ENCODE data around the gene PRR5L. TPM values are rescaled to one million over a fixed set of nuclear protein-coding genes. Genes with fewer than 3 reads are reported as not detected.
"Not testable (repeated sequence)": the region's sequence is repeated elsewhere in the genome, so short reads cannot be mapped to it uniquely, and the experiment has no call there.

PRR5L gene

DNA sequence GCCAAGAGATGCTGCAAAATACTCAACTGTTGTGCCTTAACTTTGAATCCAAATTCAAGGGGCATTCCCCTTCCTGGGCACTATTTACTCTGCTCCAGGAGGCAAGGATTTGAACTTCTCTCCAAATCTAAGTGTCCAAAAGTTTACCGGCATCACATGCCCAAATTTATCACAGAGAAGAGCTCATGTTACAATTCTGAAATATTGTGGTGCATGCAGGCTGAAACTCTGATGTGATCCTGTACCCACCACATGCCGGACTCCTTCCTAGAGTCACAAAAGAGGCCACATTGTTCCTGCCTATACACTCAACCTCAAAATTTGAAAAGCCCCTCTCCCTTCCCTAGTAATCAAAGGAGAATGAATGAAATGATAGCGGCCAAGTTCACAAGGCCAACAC, 212.7 kb downstream of the PRR5L start:
- Histone ChIP-seq H3K4me1 (ENCODE audit: control insufficient read depth, insufficient read depth, low read length) (peaks cover 13% of the 10 kb centered on the region), H3K9me3 (replicated peaks; ENCODE audit: low read length) (no peaks in the 10 kb centered on the region), H3K36me3 (ENCODE audit: insufficient read depth, low read length) (no peaks in the 10 kb centered on the region), H3K27me3 (ENCODE audit: control insufficient read depth, insufficient read depth, low read length) (no peaks in the 10 kb centered on the region), H3K4me2 (ENCODE audit: low read length) (peak overlapping the region; percentile 81), H3K9ac (ENCODE audit: low read depth, low read length) (peak overlapping the region; percentile 92), H3K4me3 (ENCODE audit: low read length) (peak overlapping the region; percentile 98)

DNA sequence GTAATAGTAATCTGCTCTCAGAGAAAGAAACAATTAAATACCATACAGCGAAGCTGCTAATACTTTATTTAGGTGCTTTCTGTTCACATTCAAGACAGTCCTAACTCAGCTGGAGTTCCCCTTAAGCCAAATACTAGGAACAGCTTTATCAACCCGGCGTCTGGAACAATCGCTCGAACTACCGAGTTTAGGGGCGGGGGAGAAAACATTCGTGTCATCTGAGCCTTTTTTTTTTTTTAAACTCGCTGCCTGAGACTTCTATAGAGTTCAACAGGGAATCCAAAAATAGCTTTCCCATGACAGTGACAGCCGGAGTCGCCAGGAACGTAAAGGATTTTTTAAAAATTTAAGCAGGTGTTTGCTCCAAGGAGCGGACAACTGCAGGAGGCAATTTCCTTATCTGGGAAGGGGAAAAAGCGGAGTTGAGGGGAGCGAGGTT, 213.1 kb downstream of the PRR5L start:
- Histone ChIP-seq H3K9ac (ENCODE audit: low read depth, low read length) (peak overlapping the region; percentile 92), H3K4me2 (ENCODE audit: low read length) (peak overlapping the region; percentile 81), H3K9me3 (replicated peaks; ENCODE audit: low read length) (no peaks in the 10 kb centered on the region), H3K27me3 (ENCODE audit: control insufficient read depth, insufficient read depth, low read length) (no peaks in the 10 kb centered on the region), H3K36me3 (ENCODE audit: insufficient read depth, low read length) (no peaks in the 10 kb centered on the region), H3K4me3 (ENCODE audit: low read length) (peak overlapping the region; percentile 98), H3K4me1 (ENCODE audit: control insufficient read depth, insufficient read depth, low read length) (peaks cover 13% of the 10 kb centered on the region)

DNA sequence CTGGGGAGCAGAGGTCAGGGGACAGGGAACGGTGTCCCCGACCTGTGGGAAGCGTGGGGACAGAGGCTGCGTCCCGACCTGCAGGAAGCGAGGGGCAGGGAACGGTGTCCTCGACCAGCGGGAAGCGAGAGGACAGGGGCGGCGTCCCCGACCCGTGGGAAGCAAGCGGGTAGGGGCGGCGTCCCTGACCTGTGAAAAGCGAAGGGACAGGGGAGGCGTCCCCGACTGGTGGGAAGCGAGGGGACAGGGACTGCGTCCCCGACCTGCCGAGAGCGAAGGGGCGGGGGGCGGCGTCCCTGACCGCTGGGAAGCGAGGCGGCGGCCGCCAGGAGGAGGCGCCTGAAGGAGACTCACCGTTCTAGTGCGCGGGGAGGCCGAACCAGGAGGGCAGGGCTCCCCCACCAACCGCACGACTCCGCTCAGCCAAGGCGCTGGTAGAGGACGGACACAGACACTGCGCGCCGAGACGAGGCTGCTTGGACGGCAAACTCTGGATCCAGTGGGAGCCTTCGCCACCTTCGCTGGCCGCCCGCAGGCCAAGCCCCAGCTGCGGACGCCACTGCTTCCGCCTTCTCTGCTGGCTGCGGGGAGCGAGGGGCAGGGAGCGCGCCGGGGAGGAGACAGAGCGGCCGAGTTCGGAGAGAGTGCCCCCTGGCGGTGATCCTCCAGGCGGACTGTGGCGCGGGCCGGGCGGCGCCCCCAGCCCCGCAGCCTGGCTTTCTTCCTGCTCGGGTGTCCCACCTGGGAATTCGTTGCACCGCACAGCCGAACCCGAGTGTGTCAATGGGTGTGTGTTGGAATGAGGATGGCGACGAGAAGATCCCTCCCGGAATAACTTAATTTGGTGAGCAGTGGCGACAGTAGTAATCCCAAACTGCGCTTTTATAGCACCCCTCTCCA, 213.9 kb downstream of the PRR5L start, which contains the start of gene TRAF6:
TSS of gene TRAF6 (minus strand) at position 579 of the 900 bp plus-strand sequence. CDS start 8,757 bp downstream, outside the sequence.
- Histone ChIP-seq H3K27me3 (ENCODE audit: control insufficient read depth, insufficient read depth, low read length) (no peaks in the 10 kb centered on the region), H3K4me2 (ENCODE audit: low read length) (peak within 1 kb of the TSS; percentile 81), H3K4me1 (ENCODE audit: control insufficient read depth, insufficient read depth, low read length) (peaks cover 13% of the 10 kb centered on the region), H3K36me3 (ENCODE audit: insufficient read depth, low read length) (no peaks in the 10 kb centered on the region), H3K9ac (ENCODE audit: low read depth, low read length) (peak within 1 kb of the TSS; percentile 92), H3K9me3 (replicated peaks; ENCODE audit: low read length) (no peaks in the 10 kb centered on the region), H3K4me3 (ENCODE audit: low read length) (peak within 1 kb of the TSS; percentile 98)

DNA sequence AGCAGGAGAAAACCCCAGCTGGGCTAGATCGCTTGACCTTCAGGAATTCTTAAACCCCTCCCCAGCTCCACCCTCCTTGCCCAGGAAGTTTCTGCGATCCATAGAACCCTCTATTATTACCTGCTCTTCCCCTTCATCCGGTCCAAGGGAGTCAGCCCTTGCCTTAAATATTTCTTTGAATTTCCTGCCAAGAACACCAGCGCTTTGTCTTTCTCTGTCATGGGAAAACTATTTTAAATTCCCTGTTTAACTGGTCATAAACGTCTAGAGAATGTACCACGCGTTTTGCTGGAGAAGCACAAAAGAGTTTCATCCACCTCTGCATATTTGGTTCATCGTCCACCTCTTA, 214.5 kb downstream of the PRR5L start:
- H3K27me3 ChIP-seq (ENCODE audit: control insufficient read depth, insufficient read depth, low read length): no peaks in the 10 kb centered on the region
- H3K4me3 ChIP-seq (ENCODE audit: low read length): peak overlapping the region; percentile 98
- H3K9me3 ChIP-seq (replicated peaks; ENCODE audit: low read length): no peaks in the 10 kb centered on the region
- peak overlapping the region; percentile 81 for H3K4me2 ChIP-seq (ENCODE audit: low read length)
- peaks cover 13% of the 10 kb centered on the region for H3K4me1 ChIP-seq (ENCODE audit: control insufficient read depth, insufficient read depth, low read length)
- H3K9ac ChIP-seq (ENCODE audit: low read depth, low read length): peak overlapping the region; percentile 92
- H3K36me3 ChIP-seq (ENCODE audit: insufficient read depth, low read length): no peaks in the 10 kb centered on the region

DNA sequence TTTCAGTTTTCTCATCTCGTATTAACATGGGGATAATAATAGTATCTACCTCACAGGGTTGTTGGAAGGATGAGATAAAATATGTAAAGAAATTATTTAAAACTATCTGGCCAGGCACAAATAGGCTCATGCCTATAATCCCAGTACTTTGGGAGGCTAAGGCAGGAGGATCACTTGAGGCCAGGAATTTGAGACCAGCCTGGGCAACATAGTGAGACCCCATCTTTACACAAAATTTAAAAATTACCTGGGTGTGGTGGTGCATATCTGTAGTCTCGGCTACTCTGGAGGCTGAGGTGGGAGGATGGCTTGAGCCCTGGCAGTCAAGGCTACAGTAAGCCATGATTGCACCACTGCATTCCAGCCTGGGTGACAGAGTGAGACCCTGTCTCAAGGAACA, 215.0 kb downstream of the PRR5L start:
- not testable (repeated sequence) for H3K9ac ChIP-seq (ENCODE audit: low read depth, low read length); H3K9me3 ChIP-seq (replicated peaks; ENCODE audit: low read length); H3K27me3 ChIP-seq (ENCODE audit: control insufficient read depth, insufficient read depth, low read length); H3K36me3 ChIP-seq (ENCODE audit: insufficient read depth, low read length)
- Histone ChIP-seq H3K4me2 (ENCODE audit: low read length) (peak overlapping the region; percentile 81), H3K4me3 (ENCODE audit: low read length) (peak overlapping the region; percentile 98), H3K4me1 (ENCODE audit: control insufficient read depth, insufficient read depth, low read length) (peaks cover 13% of the 10 kb centered on the region)

DNA sequence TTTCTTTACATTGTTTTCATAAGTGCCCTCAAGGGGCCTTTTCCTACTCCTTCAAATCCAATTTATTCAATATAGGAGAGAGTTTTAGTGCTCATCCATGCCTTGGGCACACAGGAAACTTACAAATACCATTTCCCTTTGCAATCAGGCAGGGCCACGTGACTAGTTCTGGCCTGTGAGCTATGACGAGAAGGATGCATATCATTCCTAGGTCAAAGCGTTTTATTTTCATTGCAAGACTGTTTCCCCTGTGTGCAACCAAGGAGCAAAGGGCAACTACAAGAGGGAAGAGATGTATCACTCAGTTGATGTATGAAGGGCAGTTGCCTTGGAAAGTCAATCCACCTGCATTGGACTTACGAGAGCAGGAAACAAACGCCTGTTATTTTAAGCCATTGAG, 215.9 kb downstream of the PRR5L start:
- Histone ChIP-seq H3K27me3 (ENCODE audit: control insufficient read depth, insufficient read depth, low read length) (peaks cover 7% of the 10 kb centered on the region), H3K4me2 (ENCODE audit: low read length) (no peak overlapping the region)

DNA sequence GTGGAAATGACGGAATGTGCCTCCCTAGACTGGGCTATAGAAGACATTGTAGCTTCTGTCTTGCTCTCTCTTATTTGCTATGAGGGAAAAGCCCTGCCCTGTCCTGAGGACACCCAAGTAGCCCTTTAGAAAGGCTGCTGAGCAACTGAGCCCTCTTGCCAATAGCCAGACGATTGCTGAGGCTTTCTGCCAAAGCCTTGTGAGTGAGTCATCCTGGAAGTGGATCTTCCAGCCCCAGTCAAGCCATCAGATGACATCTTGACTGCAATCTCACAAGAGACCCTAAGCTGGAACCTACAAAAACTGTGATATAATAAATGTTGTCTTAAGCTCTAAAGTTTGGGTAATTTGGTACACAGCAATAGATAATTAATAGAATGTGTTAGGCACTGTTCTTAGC, 217.9 kb downstream of the PRR5L start:
- H3K9me3 ChIP-seq (replicated peaks; ENCODE audit: low read length): no peaks in the 10 kb centered on the region
- no peak overlapping the region for H3K4me2 ChIP-seq (ENCODE audit: low read length)
- peaks cover 3% of the 10 kb centered on the region for H3K4me1 ChIP-seq (ENCODE audit: control insufficient read depth, insufficient read depth, low read length)
- no peak overlapping the region for H3K9ac ChIP-seq (ENCODE audit: low read depth, low read length)
- no peak overlapping the region for H3K4me3 ChIP-seq (ENCODE audit: low read length)
- no peaks in the 10 kb centered on the region for H3K36me3 ChIP-seq (ENCODE audit: insufficient read depth, low read length)
- H3K27me3 ChIP-seq (ENCODE audit: control insufficient read depth, insufficient read depth, low read length): peaks cover 7% of the 10 kb centered on the region

More for the DNA sequence above, 215.9 kb downstream of the PRR5L start:
- Histone ChIP-seq H3K4me3 (ENCODE audit: low read length) (no peak overlapping the region), H3K9me3 (replicated peaks; ENCODE audit: low read length) (no peaks in the 10 kb centered on the region), H3K4me1 (ENCODE audit: control insufficient read depth, insufficient read depth, low read length) (peaks cover 13% of the 10 kb centered on the region), H3K9ac (ENCODE audit: low read depth, low read length) (no peak overlapping the region), H3K36me3 (ENCODE audit: insufficient read depth, low read length) (no peaks in the 10 kb centered on the region)

Small RNA genes lying within 50 kb of the gene (small RNA-seq; reads per million reads assigned to genes)
- gene AC061999.1: not detected

All from skeletal muscle satellite cell (primary cell).